GM18519 (cell line): ENCODE results near the gene SERF2.
"Not testable (repeated sequence)": the region's sequence is repeated elsewhere in the genome, so short reads cannot be mapped to it uniquely, and the experiment has no call there.

Source experiments
- ATAC-seq: cut with Tn5 transposase; IDR thresholded peaks from one replicate; pipeline ENCODE4 v1.9.1; 2021; ENCODE audit warnings: mild to moderate bottlenecking, moderate library complexity; ENCODE audit not compliant: unreplicated experiment, low FRiP score

SERF2 gene

DNA sequence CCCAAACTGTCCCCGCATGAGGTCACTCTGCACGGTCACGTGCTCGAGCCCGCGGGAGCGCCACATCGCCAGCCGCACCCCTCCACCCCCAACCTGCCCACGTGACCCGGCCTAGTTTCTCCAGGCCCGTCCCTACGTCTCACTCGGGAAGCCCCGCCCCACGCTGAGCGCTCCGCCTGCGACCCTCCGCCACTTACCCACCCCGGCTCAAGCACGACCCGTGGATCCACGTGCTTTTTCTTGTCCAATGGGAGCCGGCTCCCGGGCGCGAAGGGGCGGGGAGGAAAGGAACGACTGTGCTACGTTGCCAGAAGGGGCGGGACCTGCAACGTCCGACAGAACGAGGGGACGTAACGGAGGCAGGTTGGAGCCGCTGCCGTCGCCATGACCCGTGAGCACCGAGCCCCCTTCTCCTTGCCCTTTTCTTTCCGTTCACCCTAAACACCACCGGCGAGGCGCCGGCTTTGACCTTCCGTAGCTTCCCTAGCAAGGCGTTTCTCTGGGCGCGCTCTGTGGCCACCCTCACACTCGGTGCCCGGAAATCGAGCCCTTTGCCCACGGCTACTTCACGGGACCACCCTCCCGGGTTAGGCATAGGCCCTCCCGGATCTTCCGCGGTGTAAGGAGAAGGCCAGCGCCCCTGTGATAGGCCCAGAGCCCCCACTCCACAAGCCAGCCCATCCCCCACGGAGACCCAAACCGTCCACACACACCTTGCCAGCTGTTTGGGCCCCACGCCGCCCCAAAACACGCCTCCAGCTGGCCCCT, at the start of gene SERF2:
TSS of gene SERF2 (plus strand) at position 328 of the 768 bp plus-strand sequence. CDS start at position 385, 57 bp downstream.
- peak; percentile 81 for ATAC-seq

- ATAC-seq: not testable (repeated sequence)
Measured at GRCh38 chr15:43746245-43746902, 45.7 kb upstream of the SERF2 start, which contains the start of gene PDIA3. PDIA3 (plus strand) TSS chr15:43746438; CDS start chr15:43746540, 102 bp downstream.

DNA sequence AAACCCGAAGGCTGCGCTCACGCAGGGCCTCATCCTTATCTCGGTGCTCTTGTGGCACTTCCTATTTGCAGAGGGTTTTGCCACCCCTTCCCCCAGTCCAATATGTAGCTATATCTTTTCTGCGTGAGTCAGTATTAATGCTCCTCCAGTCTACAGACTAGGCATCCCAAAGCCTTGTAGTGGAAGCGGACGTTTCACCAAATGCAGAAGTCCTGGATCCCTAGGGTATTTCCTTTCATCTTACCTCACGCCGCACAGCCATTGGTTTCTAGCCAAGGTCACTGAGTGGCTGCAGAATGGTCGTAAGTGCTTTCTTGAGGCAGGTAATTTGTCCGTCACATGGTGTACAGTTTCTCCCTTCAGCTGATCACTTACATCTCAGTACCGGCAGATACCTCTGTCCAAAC, 45.2 kb upstream of the SERF2 start:
- ATAC-seq: not testable (repeated sequence)

GRCh38 chr15:43748376-43748775, 43.7 kb upstream of the SERF2 start:
- ATAC-seq: no peak

GRCh38 chr15:43749690-43750345, 42.3 kb upstream of the SERF2 start:
- no peak for ATAC-seq

DNA sequence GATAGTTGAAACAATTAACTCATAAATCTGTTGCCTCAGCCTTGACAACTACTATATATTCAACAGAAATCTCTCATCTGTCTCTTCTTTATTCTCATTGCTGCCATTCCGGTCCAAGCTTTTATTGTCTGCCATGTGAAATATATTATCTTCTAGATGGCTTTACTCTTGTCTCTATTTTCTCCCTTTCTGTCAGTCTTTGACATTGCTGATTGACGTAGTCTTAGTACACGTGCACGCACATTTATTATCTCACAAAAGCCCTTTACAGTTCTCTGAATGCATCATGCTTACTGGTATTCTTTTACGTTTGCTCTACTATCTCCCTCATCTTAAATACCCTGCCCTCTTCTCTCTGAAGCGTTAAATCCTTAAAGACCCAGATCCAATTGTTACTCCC, 40.2 kb upstream of the SERF2 start:
- no peak for ATAC-seq

GRCh38 chr15:43762824-43763223, 29.3 kb upstream of the SERF2 start:
- ATAC-seq: no peak

DNA sequence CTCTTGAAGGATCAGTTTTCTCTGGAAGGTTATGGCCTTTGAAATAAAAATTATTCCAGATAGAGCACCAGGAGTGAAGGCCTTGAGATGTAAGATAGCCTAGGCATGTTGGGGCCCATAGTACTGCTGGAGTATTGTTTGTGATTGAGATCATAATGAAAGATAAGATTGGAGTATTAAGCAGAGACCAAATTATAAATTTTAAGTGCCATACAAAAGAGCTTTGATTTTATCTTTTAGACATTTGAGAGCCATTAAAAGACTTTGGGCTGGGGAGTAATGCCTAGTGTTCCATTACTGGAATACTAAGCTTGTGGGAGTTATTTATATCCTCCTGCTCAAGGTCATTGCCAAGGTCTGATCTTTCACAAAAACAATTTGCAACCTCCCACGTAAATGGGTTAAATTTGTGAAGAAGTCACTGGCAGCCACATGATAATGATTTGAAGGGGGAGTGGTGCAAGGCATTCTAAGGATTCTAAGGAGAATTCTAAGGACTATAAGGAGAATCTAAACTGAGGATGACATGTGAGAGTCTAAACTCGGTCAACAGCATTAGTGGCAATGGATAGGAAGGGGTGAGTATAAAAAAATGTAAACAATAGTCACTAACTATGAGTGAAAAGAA, 28.2 kb upstream of the SERF2 start:
- no peak for ATAC-seq

DNA sequence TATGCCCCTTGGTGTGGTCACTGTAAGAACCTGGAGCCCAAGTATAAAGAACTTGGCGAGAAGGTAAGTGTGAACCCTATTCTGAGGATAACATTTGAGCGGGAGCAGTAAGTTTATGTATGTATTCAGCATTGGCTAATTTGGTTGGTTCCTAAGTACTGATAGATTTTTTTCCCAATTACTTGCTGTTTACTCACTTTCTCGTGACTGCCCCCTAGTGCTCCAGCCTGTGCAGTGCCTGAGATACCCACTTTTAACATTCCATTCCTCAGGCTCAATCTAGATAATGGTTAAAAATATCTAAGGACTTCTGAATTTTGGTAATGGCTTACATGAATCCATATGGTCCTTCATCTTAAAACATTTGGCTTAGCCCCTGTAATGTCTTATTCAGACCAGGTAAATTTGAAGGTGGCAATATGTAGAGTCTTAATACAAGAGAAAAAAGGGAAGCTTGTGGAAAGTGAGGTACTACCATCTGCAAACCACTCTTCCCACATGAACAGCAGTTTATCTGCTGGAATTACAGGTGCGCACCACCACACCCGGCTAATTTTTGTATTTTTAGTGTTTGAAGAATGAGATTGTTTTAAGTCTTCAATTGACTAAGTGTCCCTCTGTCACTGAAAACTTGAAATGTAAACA, 22.4 kb upstream of the SERF2 start:
- no peak for ATAC-seq

DNA sequence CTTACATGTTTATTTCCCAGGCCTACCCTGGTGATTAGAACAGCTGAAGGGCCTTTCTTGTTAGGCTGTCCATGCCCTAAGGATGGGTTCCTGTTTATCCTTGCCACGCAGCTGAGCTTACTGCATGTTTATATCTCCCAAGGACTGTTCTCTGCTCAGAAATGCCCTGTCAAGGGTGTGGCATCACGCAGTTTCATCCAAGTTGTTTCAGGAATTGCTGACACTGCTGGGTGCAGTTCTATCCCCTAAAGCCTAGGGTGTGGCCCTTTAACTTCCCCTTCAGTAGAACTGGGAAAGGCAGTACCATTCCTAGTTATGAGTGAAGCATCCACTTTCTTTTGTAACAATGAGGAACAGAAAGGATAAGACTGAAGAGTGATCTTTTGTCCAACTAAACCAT, 20.3 kb upstream of the SERF2 start:
- ATAC-seq: no peak

GRCh38 chr15:43772624-43773023, 19.5 kb upstream of the SERF2 start:
- ATAC-seq: no peak

GRCh38 chr15:43774062-43774461, 18.1 kb upstream of the SERF2 start:
- no peak for ATAC-seq

DNA sequence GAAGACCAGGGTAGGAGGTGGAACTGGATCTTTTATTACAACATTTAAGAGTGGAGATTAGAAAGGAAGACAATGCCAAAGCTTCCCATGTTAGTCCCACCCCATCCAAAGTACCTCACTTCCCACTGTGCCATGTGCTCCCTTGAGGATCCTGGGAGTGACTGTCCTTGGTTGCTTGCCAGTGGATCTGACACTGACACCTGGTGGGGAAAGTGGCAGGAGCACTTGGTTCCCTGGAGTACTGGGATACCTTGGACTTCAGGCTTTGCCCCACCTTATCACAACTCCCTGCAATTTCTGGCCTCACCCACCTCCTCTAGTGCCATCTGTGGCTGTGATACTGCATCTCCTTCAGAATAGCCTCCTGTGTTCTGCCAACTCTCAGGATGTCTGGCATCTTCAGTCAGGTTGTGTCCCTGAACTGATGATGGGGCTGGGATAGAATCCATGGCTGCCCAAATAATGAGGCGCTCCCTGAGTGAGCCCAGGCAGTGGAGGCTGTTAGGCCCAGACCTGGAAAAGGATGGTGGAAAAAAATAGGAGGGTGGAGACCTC, 16.6 kb upstream of the SERF2 start:
- ATAC-seq: no peak

- ATAC-seq: peak; percentile 36
Measured at GRCh38 chr15:43776101-43776717, 15.9 kb upstream of the SERF2 start.

- ATAC-seq: peak; percentile 13
Measured at GRCh38 chr15:43776718-43777266, 15.3 kb upstream of the SERF2 start, which contains the start of gene ELL3. ELL3 (minus strand) TSS chr15:43776966; CDS start chr15:43776901, 65 bp downstream.

- peak; percentile 39 for ATAC-seq
Measured at GRCh38 chr15:43777267-43777914, 14.7 kb upstream of the SERF2 start.

DNA sequence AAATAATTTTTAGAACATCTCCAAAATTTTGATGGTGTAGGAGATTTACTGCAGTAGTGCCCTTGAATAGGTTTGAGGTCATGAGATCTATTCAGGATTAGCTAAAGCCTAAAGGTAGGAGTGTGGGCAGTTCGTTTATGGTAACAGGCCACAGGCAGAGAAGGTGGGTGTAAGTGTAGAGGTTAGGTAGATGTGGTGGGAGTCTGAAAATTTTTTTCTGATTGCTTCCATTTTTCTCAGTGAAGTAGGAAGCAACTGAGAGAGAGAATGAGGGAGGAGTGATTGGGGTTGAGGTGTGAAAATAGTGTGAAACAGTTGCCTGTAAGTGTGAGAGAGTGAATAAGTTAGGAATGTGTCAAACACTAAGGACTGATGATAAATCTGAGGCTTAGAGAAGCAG, 13.1 kb upstream of the SERF2 start:
- no peak for ATAC-seq

DNA sequence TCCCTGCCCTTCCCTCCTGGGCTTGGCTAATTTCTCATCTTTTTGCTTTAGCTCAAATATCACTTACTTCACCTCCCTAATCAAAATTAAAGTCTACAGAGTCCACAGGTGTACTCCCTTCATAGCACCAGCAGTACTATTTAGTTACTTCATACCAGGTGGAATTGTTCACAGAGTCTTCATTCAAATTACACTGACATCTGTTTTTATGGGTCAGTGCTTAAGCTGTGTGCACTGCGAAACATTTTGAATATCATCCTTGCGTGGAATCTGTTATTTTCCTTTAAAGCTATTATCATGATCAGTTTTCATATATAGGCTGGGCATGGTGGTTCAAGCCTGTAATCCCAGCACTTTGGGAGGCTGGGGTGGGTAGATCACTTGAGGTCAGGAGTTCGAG, 2.7 kb upstream of the SERF2 start:
- ATAC-seq: no peak
